ENCODE results near the gene POR.
"Not testable (repeated sequence)": the region's sequence is repeated elsewhere in the genome, so short reads cannot be mapped to it uniquely, and the experiment has no call there.

DNA sequence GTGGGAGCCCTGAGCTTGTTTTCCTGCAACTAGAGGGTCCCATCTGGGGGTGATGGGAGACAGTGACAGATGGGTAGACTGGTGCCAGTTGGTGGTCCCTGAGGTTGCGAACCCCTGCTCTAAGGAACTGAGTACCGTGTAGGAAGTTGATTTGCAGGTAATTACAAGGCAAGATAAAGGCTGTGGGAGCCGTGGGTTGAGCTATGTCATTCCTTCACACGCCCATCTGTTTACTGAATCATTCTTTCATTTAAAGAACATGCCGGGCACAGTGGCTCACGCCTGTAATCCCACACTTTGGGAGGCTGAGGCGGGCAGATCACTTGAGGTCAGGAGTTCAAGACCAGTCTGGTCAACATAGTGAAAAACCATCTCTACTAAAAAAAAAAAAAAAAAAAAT lies 23.7 kb upstream of the POR start:
- TF ChIP-seq, protein P1, sequence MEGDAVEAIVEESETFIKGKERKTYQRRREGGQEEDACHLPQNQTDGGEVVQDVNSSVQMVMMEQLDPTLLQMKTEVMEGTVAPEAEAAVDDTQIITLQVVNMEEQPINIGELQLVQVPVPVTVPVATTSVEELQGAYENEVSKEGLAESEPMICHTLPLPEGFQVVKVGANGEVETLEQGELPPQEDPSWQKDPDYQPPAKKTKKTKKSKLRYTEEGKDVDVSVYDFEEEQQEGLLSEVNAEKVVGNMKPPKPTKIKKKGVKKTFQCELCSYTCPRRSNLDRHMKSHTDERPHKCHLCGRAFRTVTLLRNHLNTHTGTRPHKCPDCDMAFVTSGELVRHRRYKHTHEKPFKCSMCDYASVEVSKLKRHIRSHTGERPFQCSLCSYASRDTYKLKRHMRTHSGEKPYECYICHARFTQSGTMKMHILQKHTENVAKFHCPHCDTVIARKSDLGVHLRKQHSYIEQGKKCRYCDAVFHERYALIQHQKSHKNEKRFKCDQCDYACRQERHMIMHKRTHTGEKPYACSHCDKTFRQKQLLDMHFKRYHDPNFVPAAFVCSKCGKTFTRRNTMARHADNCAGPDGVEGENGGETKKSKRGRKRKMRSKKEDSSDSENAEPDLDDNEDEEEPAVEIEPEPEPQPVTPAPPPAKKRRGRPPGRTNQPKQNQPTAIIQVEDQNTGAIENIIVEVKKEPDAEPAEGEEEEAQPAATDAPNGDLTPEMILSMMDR (conservative IDR thresholded peaks at IDR 0.05 in 1 of 2, IDR thresholded peaks at IDR 0.05 in 1 of 2; ENCODE audit: extremely low read depth in 1 of 2, insufficient read depth in 1 of 2, low read depth in 1 of 2, low read length in 2 of 2), result not testable (repeated sequence)
- not testable (repeated sequence) for TF ChIP-seq EZH2 (IDR thresholded peaks at IDR 0.05; ENCODE audit: borderline replicate concordance, low read length)
